Measurements from ENCODE around the gene ADCY5.
A peak's percentile ranks its signal among the peaks of the same experiment; 100 is the strongest.

ADCY5 gene

DNA sequence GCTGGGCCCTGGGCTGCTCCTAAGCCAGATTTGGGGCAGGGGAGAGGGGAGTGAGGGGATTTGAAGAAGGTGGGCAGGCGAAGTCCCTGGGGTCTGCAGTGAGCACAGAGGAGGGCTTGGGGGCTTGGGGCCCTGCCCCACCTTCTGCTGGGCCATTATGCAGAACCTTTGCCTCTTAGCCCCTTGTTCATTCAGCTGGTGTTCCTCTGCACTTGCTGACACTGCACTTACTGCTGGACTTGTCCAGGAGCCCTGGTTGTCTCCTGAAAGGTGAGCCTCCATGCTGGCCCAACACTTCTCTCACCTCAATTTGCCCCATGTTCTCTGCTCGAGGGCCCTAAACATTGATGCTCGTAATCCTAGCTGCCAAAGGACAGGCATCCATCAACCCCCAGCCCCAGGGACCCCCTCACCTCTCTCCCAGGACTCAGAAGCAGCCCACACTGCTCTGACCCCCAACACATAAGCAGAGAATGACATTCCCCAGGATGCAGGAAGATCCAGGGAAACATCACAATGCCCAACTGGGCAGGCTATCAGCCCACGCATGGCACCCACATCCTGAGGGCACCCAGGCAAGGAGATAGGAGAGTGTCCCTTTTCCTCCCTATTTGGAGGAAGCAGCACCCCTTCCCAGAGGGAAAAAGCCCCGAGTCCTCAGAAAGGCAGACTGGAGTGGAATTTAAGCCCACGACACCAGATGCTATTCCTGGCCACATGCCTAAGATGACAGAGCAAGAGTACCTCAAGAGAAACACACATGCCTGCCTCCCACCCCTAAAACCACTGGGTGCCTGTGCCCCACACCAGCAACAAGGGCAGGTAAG, 76.8 kb downstream of the ADCY5 start:
- DNase-seq (ENCODE audit: low read depth) = no peak
- TF ChIP-seq, protein P1, sequence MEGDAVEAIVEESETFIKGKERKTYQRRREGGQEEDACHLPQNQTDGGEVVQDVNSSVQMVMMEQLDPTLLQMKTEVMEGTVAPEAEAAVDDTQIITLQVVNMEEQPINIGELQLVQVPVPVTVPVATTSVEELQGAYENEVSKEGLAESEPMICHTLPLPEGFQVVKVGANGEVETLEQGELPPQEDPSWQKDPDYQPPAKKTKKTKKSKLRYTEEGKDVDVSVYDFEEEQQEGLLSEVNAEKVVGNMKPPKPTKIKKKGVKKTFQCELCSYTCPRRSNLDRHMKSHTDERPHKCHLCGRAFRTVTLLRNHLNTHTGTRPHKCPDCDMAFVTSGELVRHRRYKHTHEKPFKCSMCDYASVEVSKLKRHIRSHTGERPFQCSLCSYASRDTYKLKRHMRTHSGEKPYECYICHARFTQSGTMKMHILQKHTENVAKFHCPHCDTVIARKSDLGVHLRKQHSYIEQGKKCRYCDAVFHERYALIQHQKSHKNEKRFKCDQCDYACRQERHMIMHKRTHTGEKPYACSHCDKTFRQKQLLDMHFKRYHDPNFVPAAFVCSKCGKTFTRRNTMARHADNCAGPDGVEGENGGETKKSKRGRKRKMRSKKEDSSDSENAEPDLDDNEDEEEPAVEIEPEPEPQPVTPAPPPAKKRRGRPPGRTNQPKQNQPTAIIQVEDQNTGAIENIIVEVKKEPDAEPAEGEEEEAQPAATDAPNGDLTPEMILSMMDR (IDR thresholded peaks at IDR 0.05; ENCODE audit: insufficient read depth, low read depth, low read length, missing control alignments) = no peak
- H3K4me3 ChIP-seq (ENCODE audit: low read length) = no peak overlapping the region

DNA sequence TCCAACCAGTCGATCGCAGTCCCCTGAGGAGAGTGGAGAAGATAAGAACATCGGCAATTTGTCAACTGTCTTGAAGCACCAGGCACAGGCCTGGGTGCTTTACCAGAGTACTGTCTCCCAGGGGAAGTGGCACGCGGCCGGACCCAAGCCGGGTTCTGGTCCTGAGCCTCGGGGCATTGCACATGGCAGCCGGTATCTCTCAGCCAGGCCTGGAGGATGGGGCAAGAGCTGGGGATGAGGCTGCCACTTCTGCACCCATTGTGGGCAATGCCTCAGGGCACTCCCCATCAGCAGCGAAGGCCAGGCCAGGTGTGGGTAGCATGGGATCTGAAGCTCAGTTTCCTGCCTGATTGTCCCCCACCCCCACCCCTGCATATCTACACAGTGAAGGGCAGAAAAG, 77.5 kb downstream of the ADCY5 start:
- DNase-seq (ENCODE audit: low read depth) = no peak
- TF ChIP-seq, protein P1 (IDR thresholded peaks at IDR 0.05; ENCODE audit: insufficient read depth, low read depth, low read length, missing control alignments) = no peak
- H3K4me3 ChIP-seq (ENCODE audit: low read length) = no peak overlapping the region

DNA sequence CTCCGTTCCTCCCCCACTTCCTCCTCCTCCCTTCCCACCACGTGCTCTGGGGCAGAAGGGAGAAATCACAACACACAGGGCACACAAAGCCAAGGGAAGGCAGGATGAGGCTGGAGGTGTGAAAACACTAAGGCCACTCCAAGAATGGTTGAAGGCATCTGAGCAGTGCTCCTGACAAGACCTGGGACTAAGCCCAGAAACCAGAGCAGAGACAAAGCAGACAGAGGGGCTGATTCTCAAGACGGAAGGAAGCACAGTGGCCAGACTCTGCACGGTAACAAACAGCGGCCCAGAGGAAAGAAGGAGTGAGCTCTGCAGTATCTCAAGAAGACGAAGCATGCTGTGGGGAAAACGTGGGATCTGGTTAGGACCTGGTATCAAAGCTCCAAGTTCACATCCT, 78.1 kb downstream of the ADCY5 start:
- no peak for DNase-seq (ENCODE audit: low read depth)
- no peak overlapping the region for H3K4me3 ChIP-seq (ENCODE audit: low read length)
- TF ChIP-seq, protein P1 (IDR thresholded peaks at IDR 0.05; ENCODE audit: insufficient read depth, low read depth, low read length, missing control alignments) = no peak

DNA sequence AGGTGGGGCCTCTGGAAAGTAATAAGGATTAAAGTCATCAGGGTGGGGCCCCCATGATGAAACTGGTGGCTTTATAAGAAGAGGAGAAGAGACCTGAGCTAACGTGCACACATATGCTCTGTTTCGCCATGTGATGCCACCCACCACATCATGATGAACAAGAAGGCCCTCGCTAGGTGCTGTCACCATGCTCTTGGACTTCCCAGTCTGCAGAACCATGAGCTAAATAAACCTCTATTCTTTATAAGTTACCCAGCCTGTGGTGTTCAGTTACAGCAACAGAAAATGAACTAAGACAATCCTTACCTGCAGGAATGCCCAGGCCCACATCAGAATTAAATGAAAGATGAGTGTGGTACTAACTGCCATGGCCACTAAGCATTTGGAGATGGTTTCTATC, 79.8 kb downstream of the ADCY5 start:
- no peak for DNase-seq (ENCODE audit: low read depth)
- H3K4me3 ChIP-seq (ENCODE audit: low read length) = no peak overlapping the region
- TF ChIP-seq, protein P1 (IDR thresholded peaks at IDR 0.05; ENCODE audit: insufficient read depth, low read depth, low read length, missing control alignments) = no peak

DNA sequence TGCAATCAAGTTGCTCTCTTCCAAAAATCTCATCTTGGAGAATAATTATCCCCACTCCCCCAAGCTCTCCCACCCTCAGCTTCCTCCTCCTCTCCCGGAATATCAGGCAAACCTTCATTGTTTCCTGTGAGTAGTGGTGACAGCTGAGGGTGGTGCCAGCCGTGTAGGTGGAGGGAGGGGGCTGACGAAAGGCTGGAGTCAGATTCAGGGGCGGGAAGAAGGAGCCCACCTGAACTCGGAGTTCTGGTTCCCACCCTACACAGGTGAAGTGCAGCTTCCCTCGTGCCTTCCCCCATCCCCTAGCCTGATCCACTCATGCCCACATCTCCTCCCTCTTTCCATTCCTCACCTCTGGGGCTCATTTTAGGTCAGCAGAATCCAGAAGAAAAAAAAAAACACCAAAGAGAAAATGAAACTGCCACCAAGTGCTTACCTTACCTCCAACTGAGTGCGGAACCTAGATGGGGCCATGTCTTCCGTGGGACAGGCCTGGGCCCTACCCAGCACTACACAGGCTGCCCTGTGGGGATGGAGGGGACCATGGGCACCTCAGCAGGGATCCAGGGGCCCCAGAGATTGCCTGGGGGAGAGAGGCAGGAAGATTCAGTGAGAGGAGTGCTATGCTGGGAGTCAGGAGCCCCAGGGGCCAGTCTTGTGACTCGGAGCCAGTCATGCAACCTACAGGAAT, 81.3 kb downstream of the ADCY5 start:
- TF ChIP-seq, protein P1 (IDR thresholded peaks at IDR 0.05; ENCODE audit: insufficient read depth, low read depth, low read length, missing control alignments) = no peak
- H3K4me3 ChIP-seq (ENCODE audit: low read length) = no peak overlapping the region
- DNase-seq (ENCODE audit: low read depth) = no peak

DNA sequence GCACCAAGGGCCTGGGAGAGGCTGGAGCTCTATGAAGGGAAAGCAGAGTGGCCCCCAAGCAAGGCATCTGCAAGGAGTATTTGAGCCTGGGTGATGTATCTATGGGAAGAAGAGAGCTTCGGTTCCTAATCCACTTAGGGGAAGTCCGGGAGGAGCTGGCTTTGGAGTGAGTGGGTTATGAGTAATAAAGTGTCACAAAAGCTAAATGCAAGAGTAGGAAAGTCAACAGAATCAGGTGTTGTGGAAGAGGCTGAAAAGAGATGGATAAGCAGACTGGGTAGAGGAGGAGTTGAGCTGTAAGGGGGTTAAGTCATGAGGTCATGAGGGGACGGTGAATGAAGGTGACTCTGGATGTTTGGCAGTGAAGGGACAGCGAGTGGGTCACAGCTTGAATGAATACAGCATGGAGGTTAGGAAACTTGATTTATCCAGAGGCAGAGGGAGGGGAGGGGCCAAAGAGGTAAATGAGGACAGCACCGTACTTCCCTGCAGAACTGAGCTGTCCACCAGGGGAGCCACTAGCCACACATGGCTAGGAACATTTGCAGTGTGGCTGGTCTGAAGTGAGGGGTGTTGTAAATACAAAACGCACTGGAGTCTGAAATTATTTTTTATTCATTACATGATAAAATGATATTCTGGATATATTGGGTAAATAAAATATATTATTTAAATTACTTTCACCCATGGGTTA, 83.3 kb downstream of the ADCY5 start:
- H3K4me3 ChIP-seq (ENCODE audit: low read length) = no peak overlapping the region
- TF ChIP-seq, protein P1 (IDR thresholded peaks at IDR 0.05; ENCODE audit: insufficient read depth, low read depth, low read length, missing control alignments) = peak; percentile 49
- DNase-seq (ENCODE audit: low read depth) = peak; percentile 67
